ENCODE measurements around the gene TMEM132D. TPM values are rescaled to one million over a fixed set of nuclear protein-coding genes. Genes with fewer than 3 reads are reported as not detected.

Gene TMEM132D
- total RNA-seq, 1 donor from 2014 or later: 1.1 TPM

- peaks cover 49% of the 10 kb centered on the region for H3K4me1 Mint-ChIP-seq
- DNase-seq (ENCODE audit: low spot score): no peak
- no peak for TF ChIP-seq EZH2 (IDR thresholded peaks at IDR 0.05)
- TF ChIP-seq EZH2phosphoT487 (IDR thresholded peaks at IDR 0.05): no peak
- TF ChIP-seq, protein P1, sequence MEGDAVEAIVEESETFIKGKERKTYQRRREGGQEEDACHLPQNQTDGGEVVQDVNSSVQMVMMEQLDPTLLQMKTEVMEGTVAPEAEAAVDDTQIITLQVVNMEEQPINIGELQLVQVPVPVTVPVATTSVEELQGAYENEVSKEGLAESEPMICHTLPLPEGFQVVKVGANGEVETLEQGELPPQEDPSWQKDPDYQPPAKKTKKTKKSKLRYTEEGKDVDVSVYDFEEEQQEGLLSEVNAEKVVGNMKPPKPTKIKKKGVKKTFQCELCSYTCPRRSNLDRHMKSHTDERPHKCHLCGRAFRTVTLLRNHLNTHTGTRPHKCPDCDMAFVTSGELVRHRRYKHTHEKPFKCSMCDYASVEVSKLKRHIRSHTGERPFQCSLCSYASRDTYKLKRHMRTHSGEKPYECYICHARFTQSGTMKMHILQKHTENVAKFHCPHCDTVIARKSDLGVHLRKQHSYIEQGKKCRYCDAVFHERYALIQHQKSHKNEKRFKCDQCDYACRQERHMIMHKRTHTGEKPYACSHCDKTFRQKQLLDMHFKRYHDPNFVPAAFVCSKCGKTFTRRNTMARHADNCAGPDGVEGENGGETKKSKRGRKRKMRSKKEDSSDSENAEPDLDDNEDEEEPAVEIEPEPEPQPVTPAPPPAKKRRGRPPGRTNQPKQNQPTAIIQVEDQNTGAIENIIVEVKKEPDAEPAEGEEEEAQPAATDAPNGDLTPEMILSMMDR (IDR thresholded peaks at IDR 0.05): no peak
- Histone ChIP-seq H3K36me3 (no peaks in the 10 kb centered on the region), H4K20me1 (ENCODE audit: low read depth) (no peaks in the 10 kb centered on the region), H2AFZ (replicated peaks) (no peak overlapping the region), H3K4me3 (no peak overlapping the region), H3K27ac (no peak overlapping the region), H3K79me2 (ENCODE audit: low read depth) (no peaks in the 10 kb centered on the region), H3K9me3 (ENCODE audit: low read depth) (no peaks in the 10 kb centered on the region), H3K4me1 (no peaks in the 10 kb centered on the region), H3F3A (ENCODE audit: low read depth) (no peaks in the 10 kb centered on the region), H3K4me2 (no peak overlapping the region), H3K9ac (no peak overlapping the region), H3K27me3 (no peaks in the 10 kb centered on the region)
- H3K4me3 Mint-ChIP-seq: no peak overlapping the region
- peaks cover 14% of the 10 kb centered on the region for H3K9me3 Mint-ChIP-seq
- peak overlapping the region; percentile 47 for H3K27ac Mint-ChIP-seq
- H3K27me3 Mint-ChIP-seq (ENCODE audit: insufficient read depth, low read depth): no peaks in the 10 kb centered on the region
- H3K36me3 Mint-ChIP-seq: peaks cover 10% of the 10 kb centered on the region
Measured at GRCh38 chr12:129614221-129614885, 289.5 kb downstream of the TMEM132D start.

- Histone ChIP-seq H3K9ac (no peak overlapping the region), H4K20me1 (ENCODE audit: low read depth) (no peaks in the 10 kb centered on the region), H3K4me3 (no peak overlapping the region), H3K4me2 (no peak overlapping the region), H3K27ac (no peak overlapping the region), H3K79me2 (ENCODE audit: low read depth) (no peaks in the 10 kb centered on the region), H2AFZ (replicated peaks) (no peak overlapping the region), H3K27me3 (no peaks in the 10 kb centered on the region), H3K9me3 (ENCODE audit: low read depth) (no peaks in the 10 kb centered on the region), H3K36me3 (no peaks in the 10 kb centered on the region), H3K4me1 (peaks cover under 1% of the 10 kb centered on the region), H3F3A (ENCODE audit: low read depth) (peaks cover under 1% of the 10 kb centered on the region)
- no peak overlapping the region for H3K4me3 Mint-ChIP-seq
- DNase-seq (ENCODE audit: low spot score): no peak
- peaks cover 14% of the 10 kb centered on the region for H3K9me3 Mint-ChIP-seq
- peak overlapping the region; percentile 9 for H3K27ac Mint-ChIP-seq
- H3K36me3 Mint-ChIP-seq: peaks cover 10% of the 10 kb centered on the region
- peaks cover 59% of the 10 kb centered on the region for H3K4me1 Mint-ChIP-seq
- TF ChIP-seq EZH2phosphoT487 (IDR thresholded peaks at IDR 0.05): no peak
- TF ChIP-seq, protein P1 (IDR thresholded peaks at IDR 0.05): no peak
- TF ChIP-seq EZH2 (IDR thresholded peaks at IDR 0.05): no peak
- H3K27me3 Mint-ChIP-seq (ENCODE audit: insufficient read depth, low read depth): no peaks in the 10 kb centered on the region
Measured at GRCh38 chr12:129613314-129613713, 290.5 kb downstream of the TMEM132D start.

GRCh38 chr12:129610601-129611120, 293.2 kb downstream of the TMEM132D start:
- TF ChIP-seq, protein P1 (IDR thresholded peaks at IDR 0.05): no peak
- TF ChIP-seq EZH2 (IDR thresholded peaks at IDR 0.05): no peak
- no peak for TF ChIP-seq EZH2phosphoT487 (IDR thresholded peaks at IDR 0.05)
- peaks cover 85% of the 10 kb centered on the region for H3K4me1 Mint-ChIP-seq
- Histone ChIP-seq H3K4me3 (no peak overlapping the region), H3F3A (ENCODE audit: low read depth) (peaks cover 14% of the 10 kb centered on the region), H3K9ac (no peak overlapping the region), H3K27me3 (no peaks in the 10 kb centered on the region), H3K9me3 (ENCODE audit: low read depth) (no peaks in the 10 kb centered on the region), H4K20me1 (ENCODE audit: low read depth) (peaks cover 5% of the 10 kb centered on the region), H3K4me2 (no peak overlapping the region), H3K36me3 (no peaks in the 10 kb centered on the region), H3K79me2 (ENCODE audit: low read depth) (no peaks in the 10 kb centered on the region), H2AFZ (replicated peaks) (no peak overlapping the region), H3K27ac (no peak overlapping the region), H3K4me1 (peaks cover 25% of the 10 kb centered on the region)
- no peak overlapping the region for H3K4me3 Mint-ChIP-seq
- no peak for DNase-seq (ENCODE audit: low spot score)
- H3K36me3 Mint-ChIP-seq: no peaks in the 10 kb centered on the region
- H3K27ac Mint-ChIP-seq: no peak overlapping the region
- peaks cover 3% of the 10 kb centered on the region for H3K9me3 Mint-ChIP-seq
- peaks cover 9% of the 10 kb centered on the region for H3K27me3 Mint-ChIP-seq (ENCODE audit: insufficient read depth, low read depth)
